PC-9 (cell line): ENCODE measurements around the gene QPCTL. TPM values are rescaled to one million over a fixed set of nuclear protein-coding genes. Genes with fewer than 3 reads are reported as not detected.

ENCODE experiments used
- BruUV-seq: library from RNA; stranded (reverse); fragments of 400-500 nt; replicated peaks from 2 replicates; lab custom pipeline; 2021; lab: Mats Ljungman, UMichigan
- CTCF ChIA-PET: fragments of 300-600 bp; sonication (Branson Sonifier 250); formaldehyde crosslinking; loops from one replicate; lab custom pipeline; 2022; ENCODE audit warnings: antibody characterized with exemption; lab: Charles Lee
- POLR2A ChIA-PET: fragments of 300-600 bp; sonication (Branson Sonifier 250); formaldehyde crosslinking; loops from one replicate; lab custom pipeline; 2022; ENCODE audit warnings: antibody characterized with exemption; ENCODE audit not compliant: unreplicated experiment; lab: Charles Lee
- DNase-seq, 2 experiments: peaks; one replicate each; pipeline versions ENCODE4 v3.0.0 to v3.0.0-alpha.2; 2015 to 2022; ENCODE audit warnings: mixed read lengths in 1 of 2
- H2AFZ ChIP-seq: fragments of 200-600 bp; sonication (generic); 2 replicates; pipeline ENCODE4 v1.8.1; 2017; ENCODE audit warnings: antibody characterized with exemption
- H3F3A ChIP-seq: fragments of 200-600 bp; sonication (generic); 2 replicates; pipeline ENCODE4 v1.8.1; 2017; ENCODE audit warnings: antibody characterized with exemption, mild to moderate bottlenecking, low read depth; ENCODE audit not compliant: insufficient read depth
- H3K27ac ChIP-seq: fragments of 200-600 bp; sonication (generic); 2 replicates; pipeline ENCODE4 v1.6.1; 2016; ENCODE audit warnings: mixed run types
- H3K27me3 ChIP-seq: fragments of 200-600 bp; sonication (generic); 2 replicates; pipeline ENCODE4 v1.6.1; 2016; ENCODE audit warnings: low read depth, mixed run types; ENCODE audit not compliant: insufficient read depth
- H3K36me3 ChIP-seq: fragments of 200-600 bp; sonication (generic); 2 replicates; pipeline ENCODE4 v1.6.1; 2016; ENCODE audit warnings: low read depth, mixed run types
- H3K4me1 ChIP-seq: fragments of 200-600 bp; sonication (generic); replicated peaks from 2 replicates; pipeline ENCODE4 v1.6.1; 2016; ENCODE audit warnings: mixed run types; ENCODE audit not compliant: insufficient read depth
- H3K4me2 ChIP-seq: fragments of 200-600 bp; sonication (generic); 2 replicates; pipeline ENCODE4 v1.6.1; 2017; ENCODE audit warnings: mixed run types
- H3K4me3 ChIP-seq: fragments of 200-600 bp; sonication (generic); 2 replicates; pipeline ENCODE4 v1.6.1; 2016; ENCODE audit warnings: mixed run types
- H3K79me2 ChIP-seq: fragments of 200-600 bp; sonication (generic); 2 replicates; pipeline ENCODE4 v1.6.1; 2017; ENCODE audit warnings: low read depth, mixed run types
- H3K9me2 ChIP-seq: fragments of 200-600 bp; sonication (generic); 2 replicates; pipeline ENCODE4 v1.8.1; 2017; ENCODE audit warnings: mild to moderate bottlenecking; ENCODE audit not compliant: insufficient read depth
- H3K9me3 ChIP-seq: fragments of 200-600 bp; sonication (generic); 2 replicates; pipeline ENCODE4 v1.8.1; 2016; ENCODE audit warnings: low read depth; ENCODE audit not compliant: insufficient read depth
- H4K20me1 ChIP-seq: fragments of 200-600 bp; sonication (generic); 2 replicates; pipeline ENCODE4 v1.8.1; 2017; ENCODE audit not compliant: insufficient read depth
- EZH2 ChIP-seq: fragments of 200-600 bp; sonication (generic); IDR thresholded peaks from 2 replicates; pipeline ENCODE4 v1.8.0; 2017; ENCODE audit warnings: antibody characterized with exemption, low read depth
- intact Hi-C: fragments of 100-400 bp; cut with micrococcal nuclease; formaldehyde crosslinking; loops from one replicate; pipeline ENCODE4 v1.10.0; 2022; ENCODE audit not compliant: unreplicated experiment
- total RNA-seq: library from RNA; stranded (reverse); gene quantifications from 2 replicates; pipeline ENCODE4 v1.2.3, GENCODE V29; 2021
- TF ChIP-seq, protein P1 (sequence below): fragments of 200-600 bp; sonication (generic); conservative IDR thresholded peaks from 2 replicates; pipeline ENCODE4 v1.6.1; 2017; ENCODE audit warnings: mixed run types, antibody characterized with exemption, mild to moderate bottlenecking, moderate library complexity

Gene QPCTL
- total RNA-seq, 1 experiment from 2014 or later: 27.6 TPM

DNA sequence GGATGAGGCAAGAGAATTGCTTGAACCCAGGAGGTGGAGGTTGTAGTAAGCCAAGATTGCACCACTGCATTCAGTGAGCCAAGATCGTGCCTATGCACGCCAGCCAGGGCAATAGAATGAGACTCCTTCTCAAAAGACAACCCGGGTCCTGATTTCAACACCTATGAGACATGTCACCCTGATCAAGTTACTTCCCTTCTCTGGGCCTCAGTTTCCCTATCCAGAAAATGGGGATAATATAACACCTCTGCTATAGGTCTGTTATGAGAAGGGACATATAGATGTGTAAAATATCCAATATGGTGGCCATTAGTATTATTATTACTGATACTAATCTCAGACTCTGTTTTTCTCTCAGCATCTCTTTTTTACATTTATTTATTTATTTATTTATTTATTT is 37.4 kb upstream of the QPCTL start:
- Histone ChIP-seq H3K4me2 (no peak overlapping the region), H3K79me2 (no peaks in the 10 kb centered on the region), H3K9me2 (no peaks in the 10 kb centered on the region), H3K27me3 (no peaks in the 10 kb centered on the region), H3K4me3 (no peak overlapping the region), H3K36me3 (no peaks in the 10 kb centered on the region), H3K4me1 (no peaks in the 10 kb centered on the region), H3K27ac (no peak overlapping the region), H2AFZ (no peak overlapping the region), H4K20me1 (no peaks in the 10 kb centered on the region), H3F3A (peaks cover 7% of the 10 kb centered on the region; the same call in 1 of the 2 replicates), H3K9me3 (no peaks in the 10 kb centered on the region)
- BruUV-seq: no TSS peak
- no peak for TF ChIP-seq EZH2
- TF ChIP-seq, protein P1, sequence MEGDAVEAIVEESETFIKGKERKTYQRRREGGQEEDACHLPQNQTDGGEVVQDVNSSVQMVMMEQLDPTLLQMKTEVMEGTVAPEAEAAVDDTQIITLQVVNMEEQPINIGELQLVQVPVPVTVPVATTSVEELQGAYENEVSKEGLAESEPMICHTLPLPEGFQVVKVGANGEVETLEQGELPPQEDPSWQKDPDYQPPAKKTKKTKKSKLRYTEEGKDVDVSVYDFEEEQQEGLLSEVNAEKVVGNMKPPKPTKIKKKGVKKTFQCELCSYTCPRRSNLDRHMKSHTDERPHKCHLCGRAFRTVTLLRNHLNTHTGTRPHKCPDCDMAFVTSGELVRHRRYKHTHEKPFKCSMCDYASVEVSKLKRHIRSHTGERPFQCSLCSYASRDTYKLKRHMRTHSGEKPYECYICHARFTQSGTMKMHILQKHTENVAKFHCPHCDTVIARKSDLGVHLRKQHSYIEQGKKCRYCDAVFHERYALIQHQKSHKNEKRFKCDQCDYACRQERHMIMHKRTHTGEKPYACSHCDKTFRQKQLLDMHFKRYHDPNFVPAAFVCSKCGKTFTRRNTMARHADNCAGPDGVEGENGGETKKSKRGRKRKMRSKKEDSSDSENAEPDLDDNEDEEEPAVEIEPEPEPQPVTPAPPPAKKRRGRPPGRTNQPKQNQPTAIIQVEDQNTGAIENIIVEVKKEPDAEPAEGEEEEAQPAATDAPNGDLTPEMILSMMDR: no peak
- intact Hi-C loops: no loop called here
- POLR2A ChIA-PET: no interaction called here
- CTCF ChIA-PET: no interaction called here
- no peak for DNase-seq

GRCh38 chr19:45657520-45658167 is 34.8 kb upstream of the QPCTL start:
- intact Hi-C loops: no loop called here
- CTCF ChIA-PET: no interaction called here
- TF ChIP-seq EZH2: no peak
- TF ChIP-seq, protein P1: no peak
- Histone ChIP-seq H3F3A (peaks cover 7% of the 10 kb centered on the region; the same call in 1 of the 2 replicates), H3K4me2 (no peak overlapping the region), H2AFZ (no peak overlapping the region), H3K36me3 (no peaks in the 10 kb centered on the region), H3K4me3 (no peak overlapping the region), H4K20me1 (no peaks in the 10 kb centered on the region), H3K27ac (no peak overlapping the region), H3K9me3 (no peaks in the 10 kb centered on the region), H3K4me1 (no peaks in the 10 kb centered on the region), H3K9me2 (no peaks in the 10 kb centered on the region), H3K27me3 (0 out of 2 replicates have a peak, but pooled peaks cover 3% of the 10 kb centered on the region), H3K79me2 (no peaks in the 10 kb centered on the region)
- no peak for DNase-seq
- BruUV-seq: no TSS peak
- POLR2A ChIA-PET: interaction anchor here (0.6 kb wide), 1 partner anchor 27 kb away, joined by 17 read pairs; no protein-coding TSS in a partner anchor

GRCh38 chr19:45659096-45659729 is 33.3 kb upstream of the QPCTL start:
- intact Hi-C loops: no loop called here
- TF ChIP-seq EZH2: no peak
- TF ChIP-seq, protein P1: no peak
- H2AFZ ChIP-seq: no peak overlapping the region
- no peak for DNase-seq
- no peaks in the 10 kb centered on the region for H3K9me3 ChIP-seq
- H3K79me2 ChIP-seq: no peaks in the 10 kb centered on the region
- H3K36me3 ChIP-seq: no peaks in the 10 kb centered on the region
- H3K27me3 ChIP-seq: 0 out of 2 replicates have a peak, but pooled peaks cover 3% of the 10 kb centered on the region
- no peak overlapping the region for H3K4me3 ChIP-seq
- H3F3A ChIP-seq: peaks cover 7% of the 10 kb centered on the region; the same call in 1 of the 2 replicates
- no peaks in the 10 kb centered on the region for H4K20me1 ChIP-seq
- BruUV-seq: no TSS peak
- ChIA-PET CTCF (no interaction called here), POLR2A (no interaction called here)
- no peaks in the 10 kb centered on the region for H3K9me2 ChIP-seq
- H3K27ac ChIP-seq: no peak overlapping the region
- no peaks in the 10 kb centered on the region for H3K4me1 ChIP-seq
- H3K4me2 ChIP-seq: no peak overlapping the region
